H1 (cell line): ENCODE data around the gene SNX15. TPM values are rescaled to one million over a fixed set of nuclear protein-coding genes. Genes with fewer than 3 reads are reported as not detected.

Source experiments
- CTCF ChIA-PET: fragments of 300-600 bp; sonication (Branson Sonifier 250); formaldehyde crosslinking; loops from one replicate; lab custom pipeline; 2021; ENCODE audit not compliant: partially characterized antibody; lab: Charles Lee
- POLR2A ChIA-PET: fragments of 300-600 bp; sonication (Branson Sonifier 250); formaldehyde crosslinking; loops from one replicate; lab custom pipeline; 2021; ENCODE audit warnings: inconsistent platforms; ENCODE audit not compliant: partially characterized antibody; lab: Charles Lee
- DNase-seq, 2 experiments: peaks; one replicate each; pipeline versions ENCODE4 v3.0.0 to v3.0.0-alpha.2; 2010 to 2022; ENCODE audit warnings: low spot score in 2 of 2, low read depth in 1 of 2, mixed read lengths in 1 of 2
- FAIRE-seq: peaks from 2 replicates; lab custom pipeline; 2011; peaks lifted over from hg19 to GRCh38; lab: Jason Lieb, UNC
- H2AFZ ChIP-seq: 2 replicates; pipeline ENCODE4 v1.8.1; 2012; ENCODE audit warnings: low read length, inconsistent platforms
- H2AK5ac ChIP-seq: 2 replicates; pipeline ENCODE4 v1.6.1; 2013; ENCODE audit warnings: low read depth, low read length
- H2BK120ac ChIP-seq: replicated peaks from 2 replicates; pipeline ENCODE3; 2013; ENCODE audit warnings: low read depth, low read length, inconsistent platforms
- H2BK12ac ChIP-seq: 2 replicates; pipeline ENCODE4 v1.6.1; 2013; ENCODE audit warnings: low read depth, low read length
- H2BK15ac ChIP-seq: 2 replicates; pipeline ENCODE4 v1.6.1; 2013; ENCODE audit warnings: low read length
- H2BK20ac ChIP-seq: 2 replicates; pipeline ENCODE4 v1.6.1; 2013; ENCODE audit warnings: low read length
- H2BK5ac ChIP-seq: 2 replicates; pipeline ENCODE4 v1.6.1; 2013; ENCODE audit warnings: low read depth, low read length
- H3K14ac ChIP-seq: 2 replicates; pipeline ENCODE4 v1.6.1; 2013; ENCODE audit warnings: inconsistent platforms; ENCODE audit not compliant: insufficient read length
- H3K18ac ChIP-seq: 2 replicates; pipeline ENCODE4 v1.6.1; 2013; ENCODE audit warnings: low read length; ENCODE audit errors: extremely low read depth
- H3K23ac ChIP-seq: 2 replicates; pipeline ENCODE4 v1.6.1; 2013; ENCODE audit warnings: inconsistent platforms; ENCODE audit not compliant: insufficient read length
- H3K23me2 ChIP-seq: 2 replicates; pipeline ENCODE4 v1.6.1; 2013; ENCODE audit warnings: low read depth, low read length
- H3K27ac ChIP-seq: 2 replicates; pipeline ENCODE4 v1.6.1; 2011; ENCODE audit warnings: low read depth, low read length, inconsistent platforms
- H3K27me3 ChIP-seq, 4 experiments: replicated peaks in 1 of 4; 1 replicate in 1 of 4; 2 replicates in 3 of 4; pipeline versions ENCODE4 v1.6.1 to v1.8.1; 2011 to 2013; ENCODE audit warnings: low read length in 3 of 4, mild to moderate bottlenecking in 3 of 4, inconsistent platforms in 2 of 4, mixed read lengths in 2 of 4, moderate library complexity in 1 of 4; ENCODE audit not compliant: control insufficient read depth in 3 of 4, insufficient read depth in 3 of 4; ENCODE audit errors: extremely low read depth in 1 of 4
- H3K36me3 ChIP-seq, 4 experiments: 2 replicates each; pipeline versions ENCODE4 v1.6.1 to v1.8.1; 2011 to 2013; ENCODE audit warnings: mild to moderate bottlenecking in 4 of 4, low read length in 3 of 4, moderate library complexity in 2 of 4, control low read depth in 1 of 4, inconsistent platforms in 1 of 4; ENCODE audit not compliant: insufficient read depth in 4 of 4, control insufficient read depth in 2 of 4
- H3K4ac ChIP-seq: replicated peaks from 2 replicates; pipeline ENCODE3; 2013; ENCODE audit warnings: low read length, low read depth, mixed read lengths, inconsistent platforms; ENCODE audit not compliant: insufficient read length
- H3K4me1 ChIP-seq, 4 experiments: replicated peaks in 1 of 4; 1 replicate in 1 of 4; 2 replicates in 3 of 4; pipeline versions ENCODE4 v1.6.1 to v1.8.1; 2011 to 2013; ENCODE audit warnings: low read length in 3 of 4, inconsistent platforms in 2 of 4, mixed read lengths in 1 of 4; ENCODE audit not compliant: insufficient read depth in 4 of 4, control insufficient read depth in 3 of 4
- H3K4me2 ChIP-seq, 2 experiments: 2 replicates each; pipeline versions ENCODE4 v1.6.1 to v1.8.1; 2011 to 2013; ENCODE audit warnings: low read depth in 2 of 2, low read length in 2 of 2, control low read depth in 1 of 2, inconsistent platforms in 1 of 2, mild to moderate bottlenecking in 1 of 2; ENCODE audit not compliant: insufficient read depth in 1 of 2
- H3K4me3 ChIP-seq, 4 experiments: fragments of 200-600, 300-600 bp in 1 of 4; sonication (generic), shearing (Covaris generic), sonication (Bioruptor Twin) in 1 of 4; 2 replicates each; pipeline versions ENCODE4 v1.5.1 to v1.8.1; 2011 to 2016; ENCODE audit warnings: low read length in 4 of 4, low read depth in 3 of 4, control low read depth in 2 of 4, inconsistent platforms in 2 of 4, mild to moderate bottlenecking in 2 of 4, mixed read lengths in 1 of 4, moderate library complexity in 1 of 4; ENCODE audit not compliant: insufficient read depth in 2 of 4; ENCODE audit errors: extremely low read depth in 1 of 4
- H3K56ac ChIP-seq: replicated peaks from 2 replicates; pipeline ENCODE3; 2013; ENCODE audit warnings: low read depth, mild to moderate bottlenecking, mixed read lengths, low read length, inconsistent platforms; ENCODE audit not compliant: insufficient read length
- H3K79me1 ChIP-seq: 2 replicates; pipeline ENCODE4 v1.6.1; 2013; ENCODE audit warnings: low read depth, low read length, control low read depth
- H3K79me2 ChIP-seq, 2 experiments: 2 replicates each; pipeline versions ENCODE4 v1.6.1 to v1.8.1; 2012 to 2013; ENCODE audit warnings: low read length in 2 of 2, mild to moderate bottlenecking in 2 of 2, inconsistent platforms in 1 of 2; ENCODE audit not compliant: insufficient read depth in 2 of 2, control insufficient read depth in 1 of 2
- H3K9ac ChIP-seq, 4 experiments: replicated peaks in 1 of 4; 1 replicate in 1 of 4; 2 replicates in 3 of 4; pipeline versions ENCODE4 v1.6.1 to v1.8.1; 2011 to 2013; ENCODE audit warnings: low read depth in 3 of 4, low read length in 3 of 4, control low read depth in 2 of 4, mild to moderate bottlenecking in 2 of 4, moderate library complexity in 2 of 4, inconsistent platforms in 1 of 4; ENCODE audit errors: extremely low read depth in 1 of 4
- H3K9me3 ChIP-seq, 2 experiments: 2 replicates each; pipeline versions ENCODE4 v1.6.1 to v1.8.1; 2012 to 2013; ENCODE audit warnings: mild to moderate bottlenecking in 2 of 2, moderate library complexity in 2 of 2, control low read depth in 1 of 2, inconsistent platforms in 1 of 2, low read depth in 1 of 2, low read length in 1 of 2, mixed read lengths in 1 of 2; ENCODE audit not compliant: insufficient read depth in 2 of 2
- H4K20me1 ChIP-seq, 2 experiments: replicated peaks in 1 of 2; 2 replicates each; pipeline versions ENCODE3 to v1.8.1; 2011 to 2013; ENCODE audit warnings: inconsistent platforms in 2 of 2, low read length in 2 of 2, mild to moderate bottlenecking in 1 of 2; ENCODE audit not compliant: insufficient read depth in 2 of 2, control insufficient read depth in 1 of 2
- H4K5ac ChIP-seq: 2 replicates; pipeline ENCODE4 v1.6.1; 2013; ENCODE audit warnings: low read length, low read depth, mixed read lengths, inconsistent platforms; ENCODE audit not compliant: insufficient read length
- H4K8ac ChIP-seq: 2 replicates; pipeline ENCODE4 v1.8.0; 2013; ENCODE audit warnings: mild to moderate bottlenecking, moderate library complexity, low read length, inconsistent platforms; ENCODE audit not compliant: insufficient read depth; ENCODE audit errors: extremely low read depth
- H4K91ac ChIP-seq: replicated peaks from 2 replicates; pipeline ENCODE3; 2013; ENCODE audit warnings: low read length, mixed read lengths, inconsistent platforms; ENCODE audit not compliant: insufficient read length
- EZH2 ChIP-seq: fragments of 200-600 bp; sonication (generic); IDR thresholded peaks from 2 replicates; pipeline ENCODE4 v1.7.1; 2012; ENCODE audit warnings: low read depth, mild to moderate bottlenecking, moderate library complexity, low read length, inconsistent platforms; ENCODE audit not compliant: severe bottlenecking
- HDAC6 ChIP-seq: IDR thresholded peaks from one replicate; pipeline ENCODE4 v1.7.1; 2012; ENCODE audit warnings: low read depth, mild to moderate bottlenecking, inconsistent platforms, low read length, moderate library complexity
- JUN ChIP-seq: IDR thresholded peaks from 2 replicates; pipeline ENCODE4 v1.6.1; 2011; ENCODE audit warnings: low read depth, mild to moderate bottlenecking, improper control_type of control experiment, low read length
- MAFK ChIP-seq: IDR thresholded peaks from 2 replicates; pipeline ENCODE4 v1.6.1; 2012; ENCODE audit warnings: low read depth, mild to moderate bottlenecking, improper control_type of control experiment, low read length
- RXRA ChIP-seq: IDR thresholded peaks from 2 replicates; pipeline ENCODE4 v1.6.1; 2011; ENCODE audit warnings: low read depth, mild to moderate bottlenecking, low read length, moderate library complexity; ENCODE audit not compliant: insufficient read depth
- SIN3A ChIP-seq, 2 experiments: IDR thresholded peaks in 1 of 2; conservative IDR thresholded peaks in 1 of 2; 2 replicates each; pipeline ENCODE4 v1.6.1; 2011 to 2012; ENCODE audit warnings: low read length in 2 of 2, improper control_type of control experiment in 1 of 2, low read depth in 1 of 2, mild to moderate bottlenecking in 1 of 2
- SP2 ChIP-seq: IDR thresholded peaks from 2 replicates; pipeline ENCODE4 v1.6.1; 2012; ENCODE audit warnings: mild to moderate bottlenecking, low read length, inconsistent platforms
- SP4 ChIP-seq: IDR thresholded peaks from 2 replicates; pipeline ENCODE4 v1.6.1; 2012; ENCODE audit warnings: low read length, inconsistent platforms
- WGBS, 2 experiments: shearing (Covaris generic) in 1 of 2; methylation state at CpG; one replicate each; pipeline versions ENCODE4 v1.1.6 to v1.1.7; 2013 to 2015; ENCODE audit warnings: low lambda C conversion rate in 2 of 2, mixed read lengths in 2 of 2, inconsistent platforms in 1 of 2, low coverage in 1 of 2, missing lambda C conversion rate in 1 of 2; ENCODE audit not compliant: insufficient replicate concordance in 2 of 2, insufficient coverage in 1 of 2, insufficient read length in 1 of 2; ENCODE audit errors: extremely low coverage in 1 of 2, missing lambda C conversion rate in 1 of 2; 5-methylcytosine and 5-hydroxymethylcytosine counted together
- polyA plus RNA-seq, 7 experiments: library from polyadenylated mRNA; depleted of rRNA in 3 of 7; stranded (reverse) in 5 of 7; unstranded in 2 of 7; fragments of >200 nt in 5 of 7; fragments of 200-250 nt in 2 of 7; gene quantifications; 1 replicate in 5 of 7; 2 replicates in 1 of 7; 4 replicates in 1 of 7; pipeline versions ENCODE4 v1.2.1 to v1.2.3, GENCODE V29; 2011 to 2013; ENCODE audit warnings: missing spikeins in 2 of 7, mixed read lengths in 2 of 7
- total RNA-seq: library from RNA; stranded (reverse); fragmentation: NEBNext Ultra II Directional; extraction: Animal tissue kit (Norgen Biotek cat#: 25700); gene quantifications from 2 replicates; pipeline ENCODE4 v1.2.1, GENCODE V29; 2021
- TF ChIP-seq, protein P1 (sequence below): IDR thresholded peaks from 2 replicates; pipeline ENCODE4 v1.6.1; 2012; ENCODE audit warnings: inconsistent platforms
- TF ChIP-seq, protein P2 (sequence below): IDR thresholded peaks from 2 replicates; pipeline ENCODE4 v1.6.1; 2012; ENCODE audit warnings: low read length, inconsistent platforms

SNX15 gene
- total and polyA plus RNA-seq, 2 of the 8 experiments (the other 6 are each of a cell fraction or from before 2014, with no cell fraction given) = 13.0 to 18.3 TPM

DNA sequence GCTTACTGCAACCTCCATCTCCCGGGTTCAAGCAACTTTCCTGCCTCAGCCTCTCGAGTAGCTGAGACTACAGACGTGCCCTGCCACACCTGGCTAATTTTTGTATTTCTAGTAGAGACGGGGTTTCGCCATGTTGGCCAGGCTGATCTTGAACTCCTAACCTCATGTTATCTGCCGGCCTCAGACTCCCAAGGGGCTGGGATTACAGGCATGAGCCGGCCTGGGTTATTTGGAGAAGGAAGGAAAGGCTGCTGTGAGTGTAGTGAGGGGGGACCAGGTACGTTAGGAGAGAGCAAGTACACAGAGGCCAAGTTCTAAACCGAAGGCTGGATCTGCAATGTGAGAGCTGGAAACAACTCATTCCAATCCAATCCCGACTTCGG lies 30.9 kb upstream of the SNX15 start:
- Histone ChIP-seq H3K4ac (no peak overlapping the region), H3K79me1 (no peaks in the 10 kb centered on the region), H2BK20ac (no peak overlapping the region), H3K4me3 (peak overlapping the region in 3 of 4 experiments; percentile 8 to 36 (median 23); a peak in 4 of 8 replicates), H3K4me1 (peaks cover 0 to 9% (median 1%) of the 10 kb centered on the region in 4 experiments; a peak in 2 of 7 replicates), H2AK5ac (no peak overlapping the region), H3K14ac (no peak overlapping the region), H3K56ac (no peak overlapping the region), H3K36me3 (no peaks in the 10 kb centered on the region), H4K91ac (no peak overlapping the region), H3K4me2 (peak overlapping the region; percentile 1 to 58; a peak in 3 of 4 replicates), H4K20me1 (no peaks in the 10 kb centered on the region), H2BK5ac (peak overlapping the region; percentile 78; the same call in 1 of the 2 replicates), H3K9ac (no peak overlapping the region; a peak in 1 of 7 replicates), H2BK120ac (no peak overlapping the region), H3K18ac (peak overlapping the region; percentile 72; the same call in 1 of the 2 replicates), H3K23me2 (no peaks in the 10 kb centered on the region), H3K27ac (no peak overlapping the region), H4K5ac (no peak overlapping the region), H4K8ac (peak overlapping the region; percentile 59; the same call in 1 of the 2 replicates), H2AFZ (peak overlapping the region; percentile 52), H2BK12ac (0 out of 2 replicates have a peak overlapping the region, but pooled peaks have one; percentile 63), H3K27me3 (no peaks in the 10 kb centered on the region), H3K79me2 (no peaks in the 10 kb centered on the region), H3K9me3 (no peaks in the 10 kb centered on the region), H3K23ac (no peak overlapping the region), H2BK15ac (peak overlapping the region; percentile 96)
- POLR2A ChIA-PET = interaction anchor here (0.6 to 2.8 kb wide), 10 partner anchors 9 to 190 kb away, joined by 3 to 20 read pairs (median 4); partner anchors contain the start of genes ARL2, GPHA2, MEN1 and PPP2R5B
- 80% methylated on average over 11 of the region's 11 CpGs; no CpG with 5 or more reads in 1 of the 2 experiments for WGBS, 2 experiments
- CTCF ChIA-PET = interaction anchor here (0.6 to 6.1 kb wide), 32 partner anchors 8 to 601 kb away, joined by 3 to 65 read pairs (median 5); partner anchors contain the start of genes ARL2, EHD1, GPHA2 and SAC3D1
- no peak for DNase-seq
- FAIRE-seq = no peak
- TF ChIP-seq SP4 (no peak), RXRA (no peak), MAFK (no peak), SP2 (no peak), HDAC6 (no peak), JUN (no peak), SIN3A (conservative IDR thresholded peaks at IDR 0.05 in 1 of 2, IDR thresholded peaks at IDR 0.05 in 1 of 2; ENCODE audit: low read depth in 1 of 2, low read length in 2 of 2) (no peak), EZH2 (no peak)
- TF ChIP-seq, protein P1, sequence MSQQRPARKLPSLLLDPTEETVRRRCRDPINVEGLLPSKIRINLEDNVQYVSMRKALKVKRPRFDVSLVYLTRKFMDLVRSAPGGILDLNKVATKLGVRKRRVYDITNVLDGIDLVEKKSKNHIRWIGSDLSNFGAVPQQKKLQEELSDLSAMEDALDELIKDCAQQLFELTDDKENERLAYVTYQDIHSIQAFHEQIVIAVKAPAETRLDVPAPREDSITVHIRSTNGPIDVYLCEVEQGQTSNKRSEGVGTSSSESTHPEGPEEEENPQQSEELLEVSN = no peak
- TF ChIP-seq, protein P2, sequence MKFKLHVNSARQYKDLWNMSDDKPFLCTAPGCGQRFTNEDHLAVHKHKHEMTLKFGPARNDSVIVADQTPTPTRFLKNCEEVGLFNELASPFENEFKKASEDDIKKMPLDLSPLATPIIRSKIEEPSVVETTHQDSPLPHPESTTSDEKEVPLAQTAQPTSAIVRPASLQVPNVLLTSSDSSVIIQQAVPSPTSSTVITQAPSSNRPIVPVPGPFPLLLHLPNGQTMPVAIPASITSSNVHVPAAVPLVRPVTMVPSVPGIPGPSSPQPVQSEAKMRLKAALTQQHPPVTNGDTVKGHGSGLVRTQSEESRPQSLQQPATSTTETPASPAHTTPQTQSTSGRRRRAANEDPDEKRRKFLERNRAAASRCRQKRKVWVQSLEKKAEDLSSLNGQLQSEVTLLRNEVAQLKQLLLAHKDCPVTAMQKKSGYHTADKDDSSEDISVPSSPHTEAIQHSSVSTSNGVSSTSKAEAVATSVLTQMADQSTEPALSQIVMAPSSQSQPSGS = no peak
